ENCODE measurements around the gene ATP5F1A.

Gene ATP5F1A

DNA sequence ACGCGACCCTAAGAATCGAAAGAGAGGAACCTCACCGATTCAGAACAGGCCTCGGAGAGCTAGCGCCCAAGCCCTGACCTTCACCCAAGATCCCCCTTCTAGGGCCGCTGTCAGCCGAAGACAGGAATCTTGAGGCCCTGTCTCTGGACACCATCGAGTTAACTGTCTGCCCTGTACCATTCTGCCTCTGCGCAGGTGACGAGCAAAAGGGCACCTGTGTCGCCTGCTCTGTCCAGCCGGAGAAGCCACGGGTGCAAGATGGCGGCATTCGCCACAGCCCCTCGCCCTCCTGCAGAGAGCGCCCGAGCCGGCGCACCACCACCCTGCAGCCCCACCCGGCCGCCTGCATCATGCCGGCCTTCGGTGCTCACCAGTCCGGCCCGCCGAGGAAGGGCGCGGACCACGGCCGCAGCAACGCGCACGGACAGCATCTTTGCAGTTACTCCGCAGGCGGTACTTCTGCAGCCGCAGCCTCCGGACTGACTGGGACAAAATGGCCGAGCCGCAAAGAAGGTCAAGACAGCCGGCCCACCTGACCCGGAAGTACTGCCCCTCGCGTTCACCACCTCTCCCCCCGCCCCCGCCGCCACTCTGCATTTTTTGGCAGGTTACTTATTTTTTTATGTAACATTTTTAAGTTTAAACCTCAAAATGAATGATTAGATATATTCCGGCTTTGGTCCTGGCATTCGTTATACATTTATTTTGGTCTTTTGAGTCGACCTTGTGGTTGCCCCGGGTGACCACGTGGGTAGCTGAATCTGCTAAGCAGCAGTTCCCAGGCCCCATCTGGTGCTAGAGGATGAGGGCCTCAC lies at the start of gene ATP5F1A:
ATP5F1A (minus strand) TSS at position 496 of the 815 bp plus-strand sequence; CDS start at position 431, 65 bp downstream.
- Histone ChIP-seq H3K4me1 (ENCODE audit: low read length) (peaks cover 10% of the 10 kb centered on the region), H3K36me3 (replicated peaks; ENCODE audit: low read depth, low read length) (peaks cover 18% of the 10 kb centered on the region), H2AFZ (ENCODE audit: low read depth, low read length) (peak within 1 kb of the TSS; percentile 72), H3K4me2 (ENCODE audit: low read length) (peak within 1 kb of the TSS; percentile 85), H3K27me3 (ENCODE audit: low read depth, low read length) (no peaks in the 10 kb centered on the region), H3K4me3 (ENCODE audit: low read length) (peak within 1 kb of the TSS; percentile 81), H3K9me3 (ENCODE audit: insufficient read depth, low read length) (no peaks in the 10 kb centered on the region), H3K79me2 (ENCODE audit: low read length) (peaks cover 57% of the 10 kb centered on the region), H4K20me1 (ENCODE audit: insufficient read depth, low read length) (0 out of 2 replicates have a peak, but pooled peaks cover 4% of the 10 kb centered on the region), H3K27ac (ENCODE audit: low read length) (peak within 1 kb of the TSS; percentile 72), H3K9ac (ENCODE audit: low read length) (peak within 1 kb of the TSS; percentile 86)
- no peak for TF ChIP-seq EZH2phosphoT487 (IDR thresholded peaks at IDR 0.05; ENCODE audit: low read depth)
- TF ChIP-seq, protein P1, sequence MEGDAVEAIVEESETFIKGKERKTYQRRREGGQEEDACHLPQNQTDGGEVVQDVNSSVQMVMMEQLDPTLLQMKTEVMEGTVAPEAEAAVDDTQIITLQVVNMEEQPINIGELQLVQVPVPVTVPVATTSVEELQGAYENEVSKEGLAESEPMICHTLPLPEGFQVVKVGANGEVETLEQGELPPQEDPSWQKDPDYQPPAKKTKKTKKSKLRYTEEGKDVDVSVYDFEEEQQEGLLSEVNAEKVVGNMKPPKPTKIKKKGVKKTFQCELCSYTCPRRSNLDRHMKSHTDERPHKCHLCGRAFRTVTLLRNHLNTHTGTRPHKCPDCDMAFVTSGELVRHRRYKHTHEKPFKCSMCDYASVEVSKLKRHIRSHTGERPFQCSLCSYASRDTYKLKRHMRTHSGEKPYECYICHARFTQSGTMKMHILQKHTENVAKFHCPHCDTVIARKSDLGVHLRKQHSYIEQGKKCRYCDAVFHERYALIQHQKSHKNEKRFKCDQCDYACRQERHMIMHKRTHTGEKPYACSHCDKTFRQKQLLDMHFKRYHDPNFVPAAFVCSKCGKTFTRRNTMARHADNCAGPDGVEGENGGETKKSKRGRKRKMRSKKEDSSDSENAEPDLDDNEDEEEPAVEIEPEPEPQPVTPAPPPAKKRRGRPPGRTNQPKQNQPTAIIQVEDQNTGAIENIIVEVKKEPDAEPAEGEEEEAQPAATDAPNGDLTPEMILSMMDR (IDR thresholded peaks at IDR 0.05; ENCODE audit: low read depth, low read length): peak; percentile 27; the same call in 1 of the 2 replicates

DNA sequence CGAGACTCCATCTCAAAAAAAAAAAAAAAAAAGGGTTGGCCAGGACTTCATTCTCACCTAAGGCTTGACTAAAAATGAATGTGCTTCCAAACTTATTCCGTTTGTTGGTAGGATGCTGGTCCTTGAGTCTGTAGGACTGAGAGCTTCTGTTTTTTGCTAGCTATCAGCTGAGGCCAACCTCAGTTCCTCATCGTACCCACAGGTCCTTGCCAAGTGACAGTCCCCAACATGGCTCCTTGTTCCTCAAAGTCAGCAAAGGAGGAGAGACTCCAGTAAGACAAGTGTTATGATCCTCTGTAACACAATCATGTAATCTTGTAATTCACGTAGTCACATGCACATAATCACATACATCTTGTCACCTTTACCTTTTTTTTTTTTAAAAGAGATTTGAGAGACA lies 43.1 kb upstream of the ATP5F1A start:
- H3K27me3 ChIP-seq (ENCODE audit: low read depth, low read length): no peaks in the 10 kb centered on the region
- H3K4me2 ChIP-seq (ENCODE audit: low read length): no peak overlapping the region
- H3K4me3 ChIP-seq (ENCODE audit: low read length): no peak overlapping the region
- no peaks in the 10 kb centered on the region for H3K79me2 ChIP-seq (ENCODE audit: low read length)
- H3K36me3 ChIP-seq (replicated peaks; ENCODE audit: low read depth, low read length): no peaks in the 10 kb centered on the region
- H3K9ac ChIP-seq (ENCODE audit: low read length): no peak overlapping the region
- TF ChIP-seq, protein P1 (IDR thresholded peaks at IDR 0.05; ENCODE audit: low read depth, low read length): no peak
- no peak for TF ChIP-seq EZH2phosphoT487 (IDR thresholded peaks at IDR 0.05; ENCODE audit: low read depth)
- H3K9me3 ChIP-seq (ENCODE audit: insufficient read depth, low read length): no peaks in the 10 kb centered on the region
- H4K20me1 ChIP-seq (ENCODE audit: insufficient read depth, low read length): no peaks in the 10 kb centered on the region
- no peak overlapping the region for H2AFZ ChIP-seq (ENCODE audit: low read depth, low read length)
- H3K4me1 ChIP-seq (ENCODE audit: low read length): peaks cover 4% of the 10 kb centered on the region
- H3K27ac ChIP-seq (ENCODE audit: low read length): no peak overlapping the region

DNA sequence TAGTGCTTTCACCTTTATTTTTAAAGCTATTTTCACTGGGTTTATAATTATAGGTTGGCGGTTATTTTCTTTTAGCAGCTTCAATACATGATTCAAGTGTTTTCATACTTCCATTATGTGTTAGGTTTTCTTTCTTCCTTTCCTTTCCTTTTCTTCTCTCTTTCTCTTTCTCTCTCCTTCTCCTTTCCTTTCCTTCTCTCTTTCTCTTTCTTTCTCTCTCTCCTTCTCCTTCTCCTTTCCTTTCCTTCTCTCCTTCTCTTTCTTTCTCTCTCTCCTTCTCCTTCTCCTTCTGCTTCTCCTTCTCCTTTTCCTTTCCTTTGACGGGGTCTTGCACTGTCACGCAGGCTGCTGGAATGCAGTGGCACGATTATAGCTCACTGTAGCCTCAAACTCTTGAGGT lies 42.1 kb upstream of the ATP5F1A start:
- Histone ChIP-seq H2AFZ (ENCODE audit: low read depth, low read length) (no peak overlapping the region), H3K4me3 (ENCODE audit: low read length) (no peak overlapping the region), H3K27me3 (ENCODE audit: low read depth, low read length) (no peaks in the 10 kb centered on the region), H3K4me1 (ENCODE audit: low read length) (peaks cover 4% of the 10 kb centered on the region), H3K9me3 (ENCODE audit: insufficient read depth, low read length) (no peaks in the 10 kb centered on the region), H3K4me2 (ENCODE audit: low read length) (no peak overlapping the region), H3K9ac (ENCODE audit: low read length) (no peak overlapping the region), H3K36me3 (replicated peaks; ENCODE audit: low read depth, low read length) (no peaks in the 10 kb centered on the region), H4K20me1 (ENCODE audit: insufficient read depth, low read length) (no peaks in the 10 kb centered on the region), H3K79me2 (ENCODE audit: low read length) (no peaks in the 10 kb centered on the region), H3K27ac (ENCODE audit: low read length) (no peak overlapping the region)
- TF ChIP-seq EZH2phosphoT487 (IDR thresholded peaks at IDR 0.05; ENCODE audit: low read depth): no peak
- TF ChIP-seq, protein P1 (IDR thresholded peaks at IDR 0.05; ENCODE audit: low read depth, low read length): no peak

DNA sequence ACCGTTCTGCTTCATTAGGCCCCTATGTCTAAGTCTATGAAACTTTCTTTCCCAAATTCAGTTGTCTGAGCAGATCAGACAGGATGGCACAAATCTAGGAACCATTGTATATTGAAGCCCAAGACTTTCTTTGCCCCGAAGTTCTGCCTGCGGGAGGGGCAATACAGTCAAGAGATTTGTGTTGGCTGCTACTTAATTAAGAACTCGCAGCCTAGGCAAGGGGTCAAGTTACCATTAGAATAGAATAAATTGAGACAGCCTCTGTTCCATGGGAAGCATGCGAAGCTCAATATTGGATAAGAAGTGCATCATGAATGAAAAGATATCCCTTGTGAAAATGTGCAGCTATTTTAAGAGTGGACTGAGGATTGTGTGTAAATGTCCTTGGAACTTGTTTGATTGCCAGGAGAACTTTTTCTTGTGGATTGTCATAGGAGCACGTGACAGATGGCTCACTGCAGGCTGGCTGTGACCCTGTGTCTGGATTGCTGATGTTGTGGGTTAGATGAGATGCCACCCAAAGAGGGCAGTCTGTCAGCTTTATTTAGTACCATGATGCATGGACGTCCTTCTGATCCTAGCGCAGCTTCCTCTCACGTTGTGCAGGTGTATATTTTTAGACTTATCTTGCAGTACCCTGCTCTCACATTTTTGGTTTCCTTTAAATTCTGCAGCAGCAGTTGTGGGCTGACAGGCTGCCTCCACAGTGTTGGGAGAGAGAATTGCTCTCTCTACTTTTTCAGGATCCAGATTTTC lies 37.0 kb upstream of the ATP5F1A start:
- no peaks in the 10 kb centered on the region for H3K36me3 ChIP-seq (replicated peaks; ENCODE audit: low read depth, low read length)
- H3K27ac ChIP-seq (ENCODE audit: low read length): no peak overlapping the region
- H3K4me3 ChIP-seq (ENCODE audit: low read length): no peak overlapping the region
- no peaks in the 10 kb centered on the region for H3K79me2 ChIP-seq (ENCODE audit: low read length)
- no peak overlapping the region for H3K4me2 ChIP-seq (ENCODE audit: low read length)
- no peaks in the 10 kb centered on the region for H3K9me3 ChIP-seq (ENCODE audit: insufficient read depth, low read length)
- TF ChIP-seq EZH2phosphoT487 (IDR thresholded peaks at IDR 0.05; ENCODE audit: low read depth): no peak
- TF ChIP-seq, protein P1 (IDR thresholded peaks at IDR 0.05; ENCODE audit: low read depth, low read length): no peak; the same call in 1 of the 2 replicates
- no peak overlapping the region for H3K9ac ChIP-seq (ENCODE audit: low read length)
- H3K27me3 ChIP-seq (ENCODE audit: low read depth, low read length): no peaks in the 10 kb centered on the region
- no peaks in the 10 kb centered on the region; the same call in 1 of the 2 replicates for H3K4me1 ChIP-seq (ENCODE audit: low read length)
- H2AFZ ChIP-seq (ENCODE audit: low read depth, low read length): no peak overlapping the region
- no peaks in the 10 kb centered on the region for H4K20me1 ChIP-seq (ENCODE audit: insufficient read depth, low read length)
